GM12891 (cell line): ENCODE measurements around the gene INTS14.

Source experiments
- POLR2A ChIP-seq: IDR thresholded peaks from 2 replicates; pipeline ENCODE4 v1.6.1; 2011; ENCODE audit warnings: low read depth, low read length, control low read depth
- POLR2AphosphoS5 ChIP-seq: IDR thresholded peaks from 2 replicates; pipeline ENCODE4 v1.6.1; 2011; ENCODE audit warnings: low read depth, low read length, control low read depth

DNA sequence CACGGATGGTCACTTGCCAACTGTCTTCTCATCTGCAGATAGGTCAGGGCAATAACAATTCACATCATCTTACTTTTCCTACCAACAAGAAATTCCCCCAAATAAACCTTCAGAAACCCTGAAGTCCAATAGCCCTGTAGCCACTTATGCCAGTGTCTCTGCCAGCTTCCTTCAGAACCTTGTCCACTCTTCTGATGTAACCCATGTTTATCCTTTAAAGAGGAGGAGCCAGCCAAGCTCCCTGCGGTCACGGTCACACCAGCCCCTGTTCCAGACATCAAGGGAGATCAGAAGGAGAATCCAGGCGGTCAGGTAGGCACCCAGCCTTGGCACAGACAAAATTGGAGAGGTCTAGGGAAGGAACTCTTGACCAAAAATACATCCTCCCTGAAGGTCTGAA, 34.5 kb upstream of the INTS14 start:
- TF ChIP-seq POLR2AphosphoS5 (no peak), POLR2A (no peak; the same call in 1 of the 2 replicates)
